Loucy (cell line): ENCODE results near the gene SATB2.

Experiments
- H2AFZ ChIP-seq: fragments of 200-600 bp; sonication (generic); 2 replicates; pipeline ENCODE4 v1.6.0; 2016; ENCODE audit warnings: antibody characterized with exemption, mild to moderate bottlenecking, low read length, moderate library complexity
- H3F3A ChIP-seq: fragments of 200-600 bp; 2 replicates; pipeline ENCODE4 v1.6.0; 2016; ENCODE audit warnings: antibody characterized with exemption, low read depth, mild to moderate bottlenecking
- H3K27me3 ChIP-seq: fragments of 200-600 bp; sonication (generic); 2 replicates; pipeline ENCODE4 v1.6.1; 2014; ENCODE audit warnings: low read length, mild to moderate bottlenecking; ENCODE audit not compliant: insufficient read depth, poor library complexity, severe bottlenecking
- H3K36me3 ChIP-seq: fragments of 200-600 bp; sonication (generic); 2 replicates; pipeline ENCODE4 v1.6.1; 2016; ENCODE audit warnings: low read length; ENCODE audit not compliant: insufficient read depth
- H3K4me1 ChIP-seq: fragments of 200-600 bp; sonication (generic); 2 replicates; pipeline ENCODE4 v1.5.1; 2014; ENCODE audit warnings: low read length, mild to moderate bottlenecking; ENCODE audit not compliant: insufficient read depth, poor library complexity, severe bottlenecking
- H3K4me2 ChIP-seq: fragments of 200-600 bp; sonication (generic); 2 replicates; pipeline ENCODE4 v1.6.0; 2014; ENCODE audit warnings: antibody characterized with exemption, low read length, low read depth, mild to moderate bottlenecking; ENCODE audit not compliant: poor library complexity, severe bottlenecking
- H3K4me3 ChIP-seq: fragments of 200-600 bp; sonication (generic); 2 replicates; pipeline ENCODE4 v1.5.1; 2014; ENCODE audit warnings: low read length, mild to moderate bottlenecking, mixed read lengths; ENCODE audit not compliant: poor library complexity, severe bottlenecking
- H3K79me2 ChIP-seq: fragments of 200-600 bp; sonication (generic); 2 replicates; pipeline ENCODE4 v1.6.1; 2014; ENCODE audit warnings: low read length; ENCODE audit not compliant: insufficient read depth
- H3K9ac ChIP-seq: fragments of 200-600 bp; sonication (generic); 2 replicates; pipeline ENCODE4 v1.6.0; 2014; ENCODE audit warnings: mild to moderate bottlenecking, low read depth, low read length, moderate library complexity; ENCODE audit not compliant: poor library complexity, severe bottlenecking
- H3K9me2 ChIP-seq: fragments of 200-600 bp; sonication (generic); replicated peaks from 2 replicates; pipeline ENCODE4 v1.6.1; 2016; ENCODE audit warnings: low read depth, low read length, mixed read lengths
- H3K9me3 ChIP-seq: fragments of 200-600 bp; sonication (generic); 2 replicates; pipeline ENCODE4 v1.6.1; 2014; ENCODE audit warnings: mild to moderate bottlenecking, antibody characterized with exemption, low read length, low read depth; ENCODE audit not compliant: insufficient read depth
- H4K20me1 ChIP-seq: fragments of 200-600 bp; sonication (generic); 2 replicates; pipeline ENCODE4 v1.6.0; 2014; ENCODE audit warnings: antibody characterized with exemption, low read length, mild to moderate bottlenecking; ENCODE audit not compliant: insufficient read depth, poor library complexity, severe bottlenecking
- CTCF ChIP-seq: fragments of 200-600 bp; sonication (generic); conservative IDR thresholded peaks from 2 replicates; pipeline ENCODE4 v1.5.1; 2014; ENCODE audit warnings: mild to moderate bottlenecking, antibody characterized with exemption, low read length
- EZH2phosphoT487 ChIP-seq: fragments of 200-600 bp; IDR thresholded peaks from 2 replicates; pipeline ENCODE4 v1.6.1; 2018; ENCODE audit warnings: antibody characterized with exemption, mild to moderate bottlenecking, moderate library complexity, borderline replicate concordance

The SATB2 gene

GRCh38 chr2:199261936-199262335 lies 195.8 kb downstream of the SATB2 start:
- Histone ChIP-seq H3F3A (no peaks in the 10 kb centered on the region), H3K4me1 (no peaks in the 10 kb centered on the region), H3K9me3 (no peaks in the 10 kb centered on the region; the same call in 1 of the 2 replicates), H3K4me3 (no peak overlapping the region), H3K36me3 (no peaks in the 10 kb centered on the region), H3K27me3 (no peaks in the 10 kb centered on the region), H3K4me2 (no peak overlapping the region), H3K9ac (no peak overlapping the region), H3K9me2 (no peaks in the 10 kb centered on the region), H2AFZ (no peak overlapping the region), H3K79me2 (no peaks in the 10 kb centered on the region), H4K20me1 (no peaks in the 10 kb centered on the region)
- no peak for TF ChIP-seq CTCF

GRCh38 chr2:199261239-199261638 lies 196.5 kb downstream of the SATB2 start:
- no peaks in the 10 kb centered on the region for H3K4me1 ChIP-seq
- no peaks in the 10 kb centered on the region for H3F3A ChIP-seq
- no peaks in the 10 kb centered on the region for H3K36me3 ChIP-seq
- H2AFZ ChIP-seq, result no peak overlapping the region
- no peaks in the 10 kb centered on the region; the same call in 1 of the 2 replicates for H3K9me3 ChIP-seq
- H3K4me2 ChIP-seq, result no peak overlapping the region
- TF ChIP-seq EZH2phosphoT487 (no peak), CTCF (no peak)
- no peak overlapping the region for H3K9ac ChIP-seq
- H3K79me2 ChIP-seq, result no peaks in the 10 kb centered on the region
- no peaks in the 10 kb centered on the region for H4K20me1 ChIP-seq
- H3K27me3 ChIP-seq, result no peaks in the 10 kb centered on the region
- H3K4me3 ChIP-seq, result no peak overlapping the region
- no peaks in the 10 kb centered on the region for H3K9me2 ChIP-seq

GRCh38 chr2:199259671-199260070 lies 198.1 kb downstream of the SATB2 start:
- TF ChIP-seq CTCF (no peak), EZH2phosphoT487 (no peak)
- Histone ChIP-seq H2AFZ (no peak overlapping the region), H3K9me3 (no peaks in the 10 kb centered on the region; the same call in 1 of the 2 replicates), H3F3A (no peaks in the 10 kb centered on the region), H3K27me3 (no peaks in the 10 kb centered on the region), H3K79me2 (no peaks in the 10 kb centered on the region), H3K9ac (no peak overlapping the region), H3K4me3 (no peak overlapping the region), H3K4me1 (no peaks in the 10 kb centered on the region), H3K9me2 (no peaks in the 10 kb centered on the region), H3K36me3 (no peaks in the 10 kb centered on the region), H3K4me2 (no peak overlapping the region), H4K20me1 (no peaks in the 10 kb centered on the region)
